Amniotic epithelial cell (primary cell): Measurements from ENCODE around the gene AMZ1.

ENCODE experiments used
- DNase-seq: peaks from one replicate; pipeline ENCODE4 v3.0.0-alpha.2; 2010; ENCODE audit warnings: low read depth

AMZ1 gene

GRCh38 chr7:2651336-2651735 is 36.7 kb upstream of the AMZ1 start:
- no peak for DNase-seq

GRCh38 chr7:2651847-2652735 is 35.9 kb upstream of the AMZ1 start:
- no peak for DNase-seq

GRCh38 chr7:2652736-2653060 is 35.3 kb upstream of the AMZ1 start:
- DNase-seq, result no peak

- no peak for DNase-seq
Measured at GRCh38 chr7:2654059-2654458, 33.9 kb upstream of the AMZ1 start.

- no peak for DNase-seq
Measured at GRCh38 chr7:2655870-2656614, 32.0 kb upstream of the AMZ1 start.

- DNase-seq, result no peak
Measured at GRCh38 chr7:2657208-2657607, 30.8 kb upstream of the AMZ1 start.

GRCh38 chr7:2657920-2658671 is 29.9 kb upstream of the AMZ1 start:
- DNase-seq, result no peak

- DNase-seq, result no peak
Measured at GRCh38 chr7:2658941-2659340, 29.1 kb upstream of the AMZ1 start.

GRCh38 chr7:2659556-2660358 is 28.2 kb upstream of the AMZ1 start:
- no peak for DNase-seq

GRCh38 chr7:2660359-2661095 is 27.5 kb upstream of the AMZ1 start:
- DNase-seq, result no peak

GRCh38 chr7:2661096-2661449 is 26.9 kb upstream of the AMZ1 start:
- DNase-seq, result no peak

- no peak for DNase-seq
Measured at GRCh38 chr7:2661602-2662272, 26.3 kb upstream of the AMZ1 start.

GRCh38 chr7:2662273-2663120 is 25.5 kb upstream of the AMZ1 start:
- DNase-seq, result no peak

- DNase-seq, result no peak
Measured at GRCh38 chr7:2663121-2663886, 24.7 kb upstream of the AMZ1 start.

- no peak for DNase-seq
Measured at GRCh38 chr7:2663960-2664359, 24.0 kb upstream of the AMZ1 start.

- DNase-seq, result no peak
Measured at GRCh38 chr7:2665359-2665791, 22.6 kb upstream of the AMZ1 start.

- DNase-seq, result no peak
Measured at GRCh38 chr7:2666155-2666554, 21.8 kb upstream of the AMZ1 start.

GRCh38 chr7:2666588-2667250 is 21.3 kb upstream of the AMZ1 start:
- DNase-seq, result no peak
